Duodenal mucosa (tissue), 2 donors: ENCODE data around the gene MAMSTR.
"Not testable (repeated sequence)": the region's sequence is repeated elsewhere in the genome, so short reads cannot be mapped to it uniquely, and the experiment has no call there.

ENCODE experiments used
- H3K27ac ChIP-seq: one replicate; pipeline ENCODE4 v1.7.0; 2013; ENCODE audit warnings: low read depth, low read length
- H3K27me3 ChIP-seq, 2 donors: one replicate each; pipeline ENCODE4 v1.7.0; 2013; ENCODE audit warnings: low read length in 2 of 2, control low read depth in 1 of 2; ENCODE audit not compliant: insufficient read depth in 2 of 2, control insufficient read depth in 1 of 2
- H3K36me3 ChIP-seq, 2 donors: one replicate each; pipeline ENCODE4 v1.7.0; 2013; ENCODE audit warnings: low read length in 2 of 2, control low read depth in 1 of 2; ENCODE audit not compliant: insufficient read depth in 2 of 2, control insufficient read depth in 1 of 2
- H3K4me1 ChIP-seq, 2 donors: one replicate each; pipeline ENCODE4 v1.7.0; 2013; ENCODE audit warnings: low read length in 2 of 2, control low read depth in 1 of 2; ENCODE audit not compliant: insufficient read depth in 2 of 2, control insufficient read depth in 1 of 2
- H3K4me3 ChIP-seq, 2 donors: one replicate each; pipeline ENCODE4 v1.7.0; 2013; ENCODE audit warnings: low read length in 2 of 2, low read depth in 1 of 2
- H3K9ac ChIP-seq, 2 donors: one replicate each; pipeline ENCODE4 v1.7.0; 2013; ENCODE audit warnings: low read length in 2 of 2, low read depth in 1 of 2
- H3K9me3 ChIP-seq, 2 donors: one replicate each; pipeline ENCODE4 v1.7.0; 2013; ENCODE audit warnings: low read length in 2 of 2, control low read depth in 1 of 2; ENCODE audit not compliant: control insufficient read depth in 1 of 2

Gene MAMSTR

GRCh38 chr19:48719263-48720171 lies at the start of gene MAMSTR:
Gene MAMSTR (minus strand): TSS chr19:48719725. CDS start chr19:48719031, 694 bp downstream.
- Histone ChIP-seq H3K4me1 (peaks cover 20 to 27% of the 10 kb centered on the region in 2 donors), H3K9ac (peak within 1 kb of the TSS in 1 of 2 donors; percentile 58), H3K27ac (no peak within 1 kb of the TSS)

GRCh38 chr19:48768994-48769713 lies 49.6 kb upstream of the MAMSTR start:
- Histone ChIP-seq H3K9me3 (no peaks in the 10 kb centered on the region), H3K27me3 (no peaks in the 10 kb centered on the region), H3K4me3 (no peak overlapping the region), H3K36me3 (no peaks in the 10 kb centered on the region), H3K9ac (no peak overlapping the region), H3K27ac (no peak overlapping the region), H3K4me1 (no peaks in the 10 kb centered on the region)

More at GRCh38 chr19:48719263-48720171, at the start of gene MAMSTR:
- Histone ChIP-seq H3K9me3 (no peaks in the 10 kb centered on the region), H3K36me3 (no peaks in the 10 kb centered on the region), H3K4me3 (peak within 1 kb of the TSS; percentile 69 to 86), H3K27me3 (no peaks in the 10 kb centered on the region)

GRCh38 chr19:48768171-48768753 lies 48.7 kb upstream of the MAMSTR start:
- not testable (repeated sequence) for H3K4me1 ChIP-seq, H3K4me3 ChIP-seq, H3K36me3 ChIP-seq, H3K9ac ChIP-seq, H3K27ac ChIP-seq, H3K9me3 ChIP-seq, H3K27me3 ChIP-seq

GRCh38 chr19:48765816-48766215 lies 46.3 kb upstream of the MAMSTR start:
- H3K36me3 ChIP-seq, H3K4me3 ChIP-seq, H3K27ac ChIP-seq, H3K4me1 ChIP-seq, H3K27me3 ChIP-seq, H3K9me3 ChIP-seq, H3K9ac ChIP-seq: not testable (repeated sequence)

GRCh38 chr19:48760504-48761205 lies 41.1 kb upstream of the MAMSTR start:
- Histone ChIP-seq H3K9ac (no peak overlapping the region), H3K9me3 (no peaks in the 10 kb centered on the region), H3K36me3 (no peaks in the 10 kb centered on the region), H3K27ac (no peak overlapping the region), H3K4me3 (no peak overlapping the region), H3K27me3 (no peaks in the 10 kb centered on the region), H3K4me1 (no peaks in the 10 kb centered on the region)

GRCh38 chr19:48757741-48758144 lies 38.2 kb upstream of the MAMSTR start:
- no peaks in the 10 kb centered on the region for H3K36me3 ChIP-seq

GRCh38 chr19:48757089-48757675 lies 37.7 kb upstream of the MAMSTR start:
- no peaks in the 10 kb centered on the region for H3K36me3 ChIP-seq

More at GRCh38 chr19:48757741-48758144, 38.2 kb upstream of the MAMSTR start:
- H3K9me3 ChIP-seq = no peaks in the 10 kb centered on the region
- H3K27ac ChIP-seq = no peak overlapping the region
- peaks cover 5 to 6% of the 10 kb centered on the region in 2 donors for H3K4me1 ChIP-seq
- H3K27me3 ChIP-seq = no peaks in the 10 kb centered on the region
- no peak overlapping the region for H3K4me3 ChIP-seq
- no peak overlapping the region for H3K9ac ChIP-seq

GRCh38 chr19:48756686-48757085 lies 37.2 kb upstream of the MAMSTR start:
- Histone ChIP-seq H3K4me1 (peaks cover 5 to 15% of the 10 kb centered on the region in 2 donors), H3K9ac (no peak overlapping the region), H3K27me3 (no peaks in the 10 kb centered on the region), H3K36me3 (no peaks in the 10 kb centered on the region), H3K4me3 (no peak overlapping the region), H3K9me3 (no peaks in the 10 kb centered on the region), H3K27ac (no peak overlapping the region)

More at GRCh38 chr19:48757089-48757675, 37.7 kb upstream of the MAMSTR start:
- Histone ChIP-seq H3K27me3 (no peaks in the 10 kb centered on the region), H3K9me3 (no peaks in the 10 kb centered on the region), H3K27ac (no peak overlapping the region), H3K4me3 (no peak overlapping the region), H3K4me1 (peaks cover 5 to 11% of the 10 kb centered on the region in 2 donors), H3K9ac (no peak overlapping the region)

- Histone ChIP-seq H3K4me1 (peaks cover 5 to 15% of the 10 kb centered on the region in 2 donors), H3K9ac (no peak overlapping the region), H3K27ac (no peak overlapping the region), H3K27me3 (no peaks in the 10 kb centered on the region), H3K4me3 (no peak overlapping the region), H3K9me3 (no peaks in the 10 kb centered on the region), H3K36me3 (no peaks in the 10 kb centered on the region)
Observed at GRCh38 chr19:48756212-48756611, 36.7 kb upstream of the MAMSTR start.
